Activated gamma-delta T cell treated with Interleukin-2 at 50 U/mL for 16 hours (primary cell): ENCODE data around the gene MROH2A.

Experiments
- DNase-seq: peaks from one replicate; pipeline ENCODE4 v3.0.0-alpha.2; 2020

The MROH2A gene

GRCh38 chr2:233761040-233761769 is 16.9 kb upstream of the MROH2A start:
- DNase-seq, result no peak

- no peak for DNase-seq
Measured at GRCh38 chr2:233764264-233764663, 13.9 kb upstream of the MROH2A start.

- DNase-seq, result no peak
Measured at GRCh38 chr2:233764761-233765160, 13.4 kb upstream of the MROH2A start.

GRCh38 chr2:233766416-233766815 is 11.7 kb upstream of the MROH2A start:
- DNase-seq, result no peak

- DNase-seq, result no peak
Measured at GRCh38 chr2:233768076-233768475, 10.1 kb upstream of the MROH2A start.

- DNase-seq, result no peak
Measured at GRCh38 chr2:233769260-233769659, 8.9 kb upstream of the MROH2A start.

GRCh38 chr2:233772153-233772552 is 6.0 kb upstream of the MROH2A start:
- no peak for DNase-seq

GRCh38 chr2:233772583-233772982 is 5.5 kb upstream of the MROH2A start:
- no peak for DNase-seq

GRCh38 chr2:233773854-233774253 is 4.3 kb upstream of the MROH2A start:
- no peak for DNase-seq

- no peak for DNase-seq
Measured at GRCh38 chr2:233775414-233775813, 2.7 kb upstream of the MROH2A start.

- DNase-seq, result no peak
Measured at GRCh38 chr2:233779722-233780121, 1.6 kb downstream of the MROH2A start.

GRCh38 chr2:233780771-233781170 is 2.6 kb downstream of the MROH2A start:
- DNase-seq, result no peak

- no peak for DNase-seq
Measured at GRCh38 chr2:233789554-233789953, 11.4 kb downstream of the MROH2A start.

GRCh38 chr2:233791151-233791882 is 13.2 kb downstream of the MROH2A start:
- no peak for DNase-seq

- no peak for DNase-seq
Measured at GRCh38 chr2:233791883-233792329, 13.8 kb downstream of the MROH2A start.

- no peak for DNase-seq
Measured at GRCh38 chr2:233792720-233793119, 14.6 kb downstream of the MROH2A start.

- no peak for DNase-seq
Measured at GRCh38 chr2:233793465-233794127, 15.5 kb downstream of the MROH2A start.

- no peak for DNase-seq
Measured at GRCh38 chr2:233794128-233794658, 16.1 kb downstream of the MROH2A start.

GRCh38 chr2:233795735-233796171 is 17.6 kb downstream of the MROH2A start:
- DNase-seq, result no peak

GRCh38 chr2:233796254-233796653 is 18.1 kb downstream of the MROH2A start:
- DNase-seq, result no peak

- DNase-seq, result no peak
Measured at GRCh38 chr2:233798335-233799086, 20.4 kb downstream of the MROH2A start.

GRCh38 chr2:233799087-233799665 is 21.0 kb downstream of the MROH2A start:
- DNase-seq, result no peak
